NCI-H128 (cell line): ENCODE data around the gene ACSS3.
"Not testable (repeated sequence)": the region's sequence is repeated elsewhere in the genome, so short reads cannot be mapped to it uniquely, and the experiment has no call there.

Experiments
- DNase-seq: peaks from one replicate; lab custom pipeline; 2025; ENCODE audit not compliant: unreplicated experiment; lab: John Stamatoyannopoulos, UW

ACSS3 gene

DNA sequence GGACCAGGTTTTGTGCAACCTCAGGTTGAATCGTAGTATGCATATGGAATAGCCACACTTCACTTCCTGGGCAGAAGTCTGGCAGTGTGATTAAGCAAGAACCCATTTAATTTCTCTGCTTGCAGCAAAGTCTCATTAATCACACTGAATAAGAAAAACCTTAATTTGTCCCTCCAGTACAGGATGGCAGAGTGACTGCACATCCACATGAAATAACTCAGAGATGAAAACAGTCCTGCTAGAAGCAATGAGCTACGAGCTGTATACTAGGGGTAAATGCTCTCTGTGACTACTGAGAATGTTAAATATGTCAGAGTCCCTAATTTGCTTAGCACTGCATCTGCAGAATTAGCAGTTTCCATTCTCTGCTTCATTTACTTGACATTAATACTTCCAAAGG is 88.9 kb downstream of the ACSS3 start:
- DNase-seq, result no peak

DNA sequence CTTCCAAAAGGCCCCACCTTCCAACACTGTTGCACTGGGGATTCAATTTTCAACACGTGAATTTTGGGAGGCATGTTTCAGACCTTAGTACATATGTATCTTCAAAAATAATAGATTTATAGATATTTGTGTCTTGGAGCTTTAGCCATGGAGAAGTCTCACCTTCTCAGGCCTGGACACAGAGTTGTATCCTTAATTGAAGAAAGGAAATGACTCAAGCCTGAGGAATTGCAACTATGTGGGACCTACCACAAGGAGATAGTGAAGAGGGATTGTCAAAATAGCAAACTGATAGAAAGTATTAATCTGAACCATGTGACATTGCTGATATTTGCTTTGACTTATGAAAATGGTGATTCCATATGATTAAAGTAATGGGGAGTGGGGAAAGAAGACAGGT is 89.8 kb downstream of the ACSS3 start:
- DNase-seq, result no peak

DNA sequence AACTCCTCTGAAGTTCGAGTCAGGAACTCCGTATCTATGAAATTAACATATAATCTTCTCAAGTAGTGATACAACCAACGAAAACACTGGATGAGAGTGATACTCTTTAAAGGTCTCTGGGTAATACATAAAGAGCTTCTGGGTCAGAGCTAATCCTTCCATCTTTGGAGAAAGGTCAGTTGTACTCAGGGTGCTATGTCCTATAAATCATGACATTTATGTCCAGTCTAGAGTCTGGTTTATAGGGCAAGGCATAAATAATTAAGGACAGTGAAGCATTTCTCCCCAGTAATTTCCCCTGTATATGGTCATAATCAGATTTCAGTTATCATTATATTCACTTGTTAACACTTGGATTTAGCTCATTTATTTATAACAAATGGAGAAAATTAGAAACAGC is 90.6 kb downstream of the ACSS3 start:
- DNase-seq, result no peak

DNA sequence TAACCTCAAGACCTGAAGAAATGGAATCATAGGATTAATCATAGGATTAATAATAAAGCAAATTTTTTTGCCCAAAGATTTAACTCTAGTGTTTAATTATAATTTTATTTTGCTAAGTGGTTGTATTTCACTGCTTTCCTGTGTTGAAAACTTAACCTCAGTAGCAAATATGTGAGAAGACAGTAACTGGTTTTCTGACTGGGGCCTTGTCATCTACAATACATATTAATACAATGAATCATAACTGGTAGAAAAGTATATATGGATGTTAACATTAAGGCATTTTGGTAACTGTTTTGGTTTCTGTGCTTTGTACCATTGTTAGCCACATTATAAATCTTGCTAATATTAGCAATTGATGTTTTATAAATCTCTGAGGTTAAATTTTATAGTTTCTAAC is 92.2 kb downstream of the ACSS3 start:
- no peak for DNase-seq

DNA sequence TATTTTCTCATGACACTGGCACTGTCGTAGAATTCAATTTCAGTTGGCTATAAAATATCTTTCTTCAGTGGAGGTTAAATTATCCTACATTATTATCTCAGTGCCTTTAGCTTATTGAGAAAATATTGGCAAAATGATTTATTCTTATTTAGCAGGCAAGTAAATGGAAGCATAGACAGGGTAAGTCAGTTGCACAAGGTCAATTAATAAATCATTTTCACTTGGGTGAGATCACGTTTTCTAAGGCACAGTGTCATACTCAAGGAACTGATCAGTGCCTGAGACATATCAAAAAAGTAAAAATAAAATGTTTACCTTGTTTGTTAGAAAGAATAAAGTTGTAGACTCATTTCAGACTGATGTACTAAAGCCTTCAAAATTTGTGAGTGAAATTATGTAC is 95.0 kb downstream of the ACSS3 start:
- DNase-seq, result no peak

DNA sequence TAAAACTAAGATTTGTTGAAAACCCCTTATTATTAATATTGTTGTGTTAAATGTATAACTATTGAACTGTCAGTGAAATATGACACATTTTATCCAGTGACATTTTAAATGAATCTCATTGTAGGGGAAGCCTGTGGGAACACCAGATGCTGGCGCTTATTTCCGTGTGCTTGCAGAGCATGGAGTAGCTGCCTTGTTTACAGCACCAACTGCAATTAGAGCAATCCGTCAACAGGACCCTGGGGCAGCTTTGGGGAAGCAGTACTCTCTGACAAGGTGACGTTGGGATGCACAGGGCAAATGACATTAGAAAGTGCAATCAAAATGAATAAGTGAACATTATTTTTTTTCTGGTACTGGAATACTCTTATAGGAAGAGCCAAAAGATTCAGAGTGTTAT is 96.8 kb downstream of the ACSS3 start:
- DNase-seq, result no peak

DNA sequence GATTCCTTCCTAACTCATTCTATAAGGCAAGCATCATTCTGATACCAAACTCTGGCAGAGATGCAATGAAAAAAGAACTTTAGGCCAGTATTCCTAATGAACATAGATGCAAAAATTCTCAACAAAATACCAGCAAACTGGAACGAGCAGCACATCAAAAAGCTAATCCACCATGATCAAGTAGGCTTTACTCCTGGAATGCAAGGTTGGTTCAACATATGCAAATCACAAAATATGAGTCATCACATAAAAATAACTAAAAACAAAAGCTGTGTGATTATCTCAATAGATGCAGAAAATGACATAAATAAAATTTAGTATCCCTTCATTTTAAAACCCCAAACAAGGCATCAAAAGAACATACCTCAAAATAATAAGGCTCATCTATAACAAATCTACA is 98.9 kb downstream of the ACSS3 start:
- DNase-seq, result no peak

DNA sequence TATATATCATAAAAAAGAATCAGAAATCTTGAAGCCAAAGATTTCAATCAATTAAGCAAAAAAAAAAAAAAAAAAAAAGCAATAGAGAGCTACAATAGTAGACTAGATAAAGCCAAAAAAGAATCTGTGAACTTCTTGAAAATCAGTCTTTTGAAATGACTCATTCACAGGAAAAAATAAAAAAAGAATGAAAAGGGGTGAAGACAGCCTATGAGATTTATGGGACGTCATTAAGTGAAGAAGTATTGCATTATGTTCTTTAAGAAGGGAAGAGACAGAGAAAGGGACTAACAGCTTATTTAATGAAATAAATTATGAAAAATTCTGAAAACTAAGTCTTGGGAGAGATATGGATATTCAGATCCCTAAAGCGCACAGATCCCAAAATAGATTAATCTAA is 103.8 kb downstream of the ACSS3 start:
- no peak for DNase-seq

DNA sequence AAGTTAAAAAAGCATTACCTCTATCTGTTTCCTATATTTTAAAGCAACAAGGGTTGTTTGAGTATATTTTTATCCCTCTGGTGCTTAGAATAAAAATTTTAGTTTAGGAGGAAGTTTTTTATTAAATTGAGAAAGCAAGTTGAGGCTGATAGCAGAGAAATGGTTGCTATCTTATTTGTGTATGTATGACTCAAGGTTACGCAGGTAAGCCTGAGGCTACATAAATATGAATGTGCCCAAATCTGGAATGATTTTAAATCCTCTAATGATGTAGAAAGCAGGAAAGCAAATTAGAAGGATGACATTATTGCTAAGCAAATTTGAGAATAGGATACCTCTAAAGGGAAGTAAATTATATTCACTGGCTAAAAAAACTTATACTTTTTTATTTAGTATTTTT is 109.8 kb downstream of the ACSS3 start:
- DNase-seq, result no peak

DNA sequence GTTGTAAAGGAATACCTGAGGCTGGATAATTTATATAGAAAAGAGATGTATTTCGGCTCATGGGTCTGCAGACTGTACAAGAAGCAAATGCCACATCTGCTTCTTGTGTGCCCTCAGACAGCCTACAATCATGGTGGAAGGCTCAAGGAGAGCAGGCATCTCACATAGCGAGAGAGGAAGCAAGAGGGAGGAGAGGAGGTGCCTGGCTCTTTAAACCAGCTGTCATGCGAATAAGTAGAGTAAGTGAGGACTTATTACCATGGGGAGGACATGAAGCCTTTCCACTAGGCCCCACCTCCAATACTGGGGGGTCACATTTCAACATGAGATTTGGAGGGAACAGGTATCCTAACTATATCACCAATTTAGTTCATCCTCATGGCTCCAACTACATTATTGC is 118.7 kb downstream of the ACSS3 start:
- no peak for DNase-seq

DNA sequence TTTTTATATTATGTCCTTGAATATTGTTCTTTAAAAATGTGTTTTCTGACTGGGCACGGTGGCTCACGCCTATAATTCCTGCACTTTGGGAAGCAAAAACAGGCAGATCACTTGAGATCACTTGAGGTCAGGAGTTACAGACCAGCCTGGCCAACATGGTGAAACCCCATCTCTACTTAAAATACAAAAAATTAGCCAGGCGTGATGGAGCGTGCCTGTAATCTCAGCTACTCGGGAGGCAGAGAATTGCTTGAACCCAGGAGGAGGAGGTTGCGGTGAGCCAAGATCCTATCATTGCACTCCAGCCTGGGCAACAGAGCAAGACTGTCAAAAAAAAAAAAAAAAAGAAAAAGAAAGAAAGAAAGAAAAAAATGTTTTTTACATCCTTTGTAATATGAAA is 122.7 kb downstream of the ACSS3 start:
- DNase-seq, result not testable (repeated sequence)

DNA sequence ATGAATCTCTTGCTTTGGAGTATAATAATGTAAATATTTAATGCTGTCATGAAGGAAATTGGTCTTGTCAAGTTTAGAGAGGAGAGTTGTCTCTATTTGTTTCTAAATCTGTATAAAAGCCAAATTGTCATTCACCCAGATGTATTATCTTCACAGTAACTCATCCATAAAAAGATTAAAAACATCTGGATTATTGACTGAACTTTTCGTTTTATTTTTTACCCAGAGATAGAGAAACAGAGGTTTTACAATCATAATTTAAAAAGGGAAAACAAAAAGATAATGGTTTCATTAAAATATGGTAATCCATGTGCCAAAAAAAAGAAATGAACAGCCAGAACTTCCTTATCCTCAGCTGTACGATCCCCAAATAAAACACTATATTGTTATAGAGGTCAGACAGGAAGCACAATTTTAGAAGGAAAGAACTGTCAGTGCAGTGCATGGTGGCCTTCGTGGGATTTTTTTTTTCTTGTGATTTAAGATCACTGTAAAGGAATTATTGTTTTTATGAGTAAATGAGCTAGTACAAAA is 125.9 kb downstream of the ACSS3 start:
- DNase-seq, result no peak

DNA sequence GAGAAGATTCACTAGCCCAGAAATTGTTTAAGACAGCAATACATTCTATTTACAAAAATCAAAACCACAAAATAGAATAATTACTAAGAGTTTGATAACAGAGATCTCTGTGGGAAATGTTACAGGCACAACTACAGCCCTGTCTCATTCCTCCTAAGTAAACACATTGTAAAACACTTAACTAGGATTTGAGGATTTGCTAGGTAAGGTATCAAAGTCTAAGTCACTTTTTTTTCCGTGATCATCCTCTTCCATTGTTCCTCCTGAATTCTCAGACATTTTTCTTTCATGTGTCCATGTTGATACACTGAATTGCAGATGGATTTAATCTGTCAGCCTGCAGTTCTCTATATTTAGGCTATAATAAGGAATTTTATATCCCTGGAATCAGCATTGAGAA is 127.5 kb downstream of the ACSS3 start:
- no peak for DNase-seq

DNA sequence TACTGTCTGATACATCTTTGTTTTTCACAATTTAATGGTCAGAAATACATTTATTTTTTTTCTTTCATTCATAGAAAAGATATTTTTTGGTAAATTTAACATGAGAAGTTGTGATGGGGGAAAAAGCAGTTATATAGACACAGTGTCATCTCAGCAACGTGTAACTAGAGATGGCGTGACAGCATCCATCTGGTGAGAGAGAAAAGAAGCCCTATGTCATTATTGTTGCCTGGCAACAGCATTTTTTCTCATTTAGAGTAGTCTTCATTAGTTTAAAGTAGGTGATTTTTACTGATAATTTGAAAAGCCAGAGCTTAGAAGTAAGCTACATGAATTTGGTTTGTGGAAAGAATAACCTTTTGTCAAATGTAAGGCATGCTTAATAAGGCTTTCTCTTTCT is 128.6 kb downstream of the ACSS3 start:
- peak; percentile 51 for DNase-seq

DNA sequence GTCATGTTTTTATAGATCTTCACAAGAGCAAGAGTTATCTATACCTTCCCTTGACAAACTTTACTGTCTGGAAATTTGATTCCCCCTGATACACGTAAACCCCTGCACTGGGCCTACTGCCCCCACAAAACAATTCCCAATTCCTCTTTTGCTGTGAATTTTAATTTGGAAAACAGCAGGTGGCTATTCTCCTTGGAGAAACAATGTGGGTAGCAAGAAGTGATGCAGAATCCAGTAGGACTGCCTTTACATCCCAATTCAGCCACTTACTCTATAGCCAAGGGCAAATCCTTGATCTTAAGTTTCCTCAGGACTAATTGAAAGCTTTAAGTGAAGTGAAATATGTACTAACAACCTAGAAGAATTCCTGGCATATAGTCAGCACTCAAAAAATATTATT is 129.3 kb downstream of the ACSS3 start:
- DNase-seq, result no peak

DNA sequence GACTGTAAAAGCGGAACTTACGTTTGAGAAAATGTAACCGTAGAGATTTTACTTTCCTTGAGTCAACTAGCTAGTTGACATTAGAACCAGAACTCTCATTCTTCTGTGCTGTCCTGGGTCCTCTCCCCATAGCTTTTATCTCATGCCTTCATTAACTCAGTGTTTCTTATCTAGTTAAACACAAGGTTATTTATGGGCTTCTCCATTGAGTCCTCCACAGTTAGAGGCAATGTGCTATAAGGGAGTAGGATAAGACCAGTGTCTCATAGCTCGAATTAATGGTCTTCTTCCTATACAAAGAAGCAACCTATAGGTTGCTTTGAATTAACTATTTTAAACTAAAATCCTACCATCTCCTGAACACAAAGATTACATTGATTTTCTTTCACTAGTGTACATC is 129.8 kb downstream of the ACSS3 start:
- DNase-seq, result no peak

DNA sequence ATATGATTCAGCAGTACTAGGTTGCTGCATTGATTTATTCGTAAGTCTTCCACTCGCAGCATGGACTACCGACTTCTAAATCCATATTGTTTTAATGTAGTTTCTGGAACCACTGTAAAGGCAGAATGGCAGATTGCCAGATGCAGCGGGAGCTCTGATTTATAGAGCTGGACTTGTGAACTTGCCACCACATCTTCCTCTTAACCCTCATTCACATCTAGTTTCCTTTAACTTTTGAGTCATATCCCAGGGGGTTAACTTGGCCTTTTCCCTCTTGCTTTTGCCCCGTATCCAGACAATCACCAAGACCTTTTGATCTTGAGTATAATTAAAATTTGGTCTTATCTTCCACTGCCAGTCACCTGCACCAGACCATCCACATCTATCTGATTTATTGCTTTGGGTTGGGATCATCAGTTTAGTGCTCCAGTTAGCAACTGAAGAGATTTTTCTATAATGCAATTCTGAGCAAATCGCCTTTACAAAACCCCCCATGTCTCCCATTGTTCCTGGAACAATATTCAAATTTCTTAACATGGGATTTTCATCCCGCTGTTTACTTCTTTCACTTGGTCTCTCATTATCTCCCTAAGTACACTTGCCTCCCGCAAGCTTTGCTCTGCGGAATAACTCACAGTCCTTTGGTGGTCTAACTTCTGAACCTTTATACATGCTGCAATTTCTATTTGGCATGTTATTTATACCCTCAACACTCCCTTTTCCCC is 130.5 kb downstream of the ACSS3 start:
- no peak for DNase-seq

DNA sequence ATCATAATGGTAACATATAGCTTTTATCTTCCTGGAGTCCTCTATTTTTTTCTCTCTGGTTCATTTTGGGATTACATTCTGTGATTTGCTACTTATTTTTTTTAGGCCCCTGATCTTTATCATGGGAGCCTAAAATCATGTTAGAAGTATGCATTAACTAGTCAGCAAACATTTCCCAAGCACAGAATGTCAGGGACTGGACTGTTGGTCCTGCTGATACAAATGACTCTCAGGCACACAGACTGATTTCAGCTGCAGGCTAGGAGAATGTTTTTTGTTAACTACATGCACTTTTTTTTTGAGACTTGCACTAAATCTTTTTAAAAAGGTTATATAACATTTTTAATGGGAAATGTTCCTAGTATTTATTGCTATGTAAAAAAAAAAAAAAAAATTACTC is 131.1 kb downstream of the ACSS3 start:
- no peak for DNase-seq

DNA sequence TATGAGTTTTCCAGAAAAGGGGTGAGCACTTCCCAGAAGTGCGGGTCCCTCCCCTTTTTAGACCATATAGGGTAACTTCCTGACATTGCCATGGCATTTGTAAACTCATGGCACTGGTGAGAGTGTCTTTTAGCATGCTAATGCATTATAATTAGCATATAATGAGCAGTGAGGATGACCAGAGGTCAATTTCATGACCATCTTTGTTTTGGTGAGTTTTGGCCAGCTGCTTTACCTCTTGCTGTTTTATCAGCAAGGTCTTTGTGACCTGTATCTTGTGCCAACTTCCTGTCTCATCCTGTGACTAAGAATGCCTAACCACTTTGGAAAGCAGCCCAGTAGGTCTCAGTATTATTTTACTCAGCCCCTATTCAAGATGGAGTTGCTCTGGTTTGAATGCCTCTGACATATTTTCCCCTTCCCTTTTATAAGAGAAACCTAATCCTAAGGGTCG is 131.9 kb downstream of the ACSS3 start:
- DNase-seq, result not testable (repeated sequence)

DNA sequence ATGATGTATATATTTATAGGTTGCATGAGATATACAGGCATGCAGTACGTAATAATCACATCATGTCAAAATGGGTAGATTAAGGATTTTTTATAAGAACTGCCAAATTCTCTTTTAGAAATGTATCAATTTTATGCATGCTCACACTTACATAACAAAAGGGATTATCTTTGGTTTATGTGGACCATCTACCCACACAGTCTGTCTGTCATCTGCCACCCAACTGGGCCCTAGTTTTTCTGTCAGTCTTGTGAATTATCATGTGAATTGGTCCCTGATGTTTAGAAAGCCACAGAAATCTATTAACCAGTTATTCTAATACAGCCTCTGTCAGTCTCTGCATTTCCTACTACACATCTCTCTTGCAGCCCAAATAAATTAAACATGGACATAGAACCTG is 133.4 kb downstream of the ACSS3 start:
- no peak for DNase-seq

DNA sequence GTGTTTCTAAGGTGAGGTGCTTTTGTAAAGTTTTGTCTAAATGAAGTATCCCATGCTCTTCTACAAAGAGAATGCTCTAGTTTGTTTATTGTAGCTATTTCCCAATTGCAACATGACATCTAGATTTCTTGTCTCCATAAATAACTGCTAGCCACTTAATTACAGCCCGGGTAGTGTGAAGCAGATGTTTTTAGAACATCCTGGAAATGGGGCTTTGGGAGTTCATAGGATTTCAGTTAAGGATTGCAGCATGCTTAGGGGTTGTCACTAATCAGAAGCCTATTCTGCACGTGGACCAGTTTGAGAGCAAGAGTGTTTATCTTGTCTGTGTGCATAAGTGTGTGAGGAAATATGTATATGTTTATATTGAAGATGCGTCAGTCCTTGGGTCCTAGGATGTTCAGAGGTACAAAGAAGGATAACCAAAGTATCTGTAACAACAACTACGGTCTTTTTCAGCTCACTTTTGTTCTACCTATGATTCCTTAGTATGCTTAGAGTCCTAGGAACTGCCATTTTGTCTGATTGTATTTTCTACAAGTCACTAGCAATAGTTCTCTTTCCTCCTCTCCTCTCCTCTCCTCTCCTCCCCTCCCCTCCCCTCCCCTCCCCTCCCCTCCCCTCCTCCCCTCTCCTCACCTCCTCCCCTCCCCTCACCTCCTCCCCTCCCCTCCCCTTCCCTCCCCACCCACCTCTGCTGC is 135.3 kb downstream of the ACSS3 start:
- no peak for DNase-seq

DNA sequence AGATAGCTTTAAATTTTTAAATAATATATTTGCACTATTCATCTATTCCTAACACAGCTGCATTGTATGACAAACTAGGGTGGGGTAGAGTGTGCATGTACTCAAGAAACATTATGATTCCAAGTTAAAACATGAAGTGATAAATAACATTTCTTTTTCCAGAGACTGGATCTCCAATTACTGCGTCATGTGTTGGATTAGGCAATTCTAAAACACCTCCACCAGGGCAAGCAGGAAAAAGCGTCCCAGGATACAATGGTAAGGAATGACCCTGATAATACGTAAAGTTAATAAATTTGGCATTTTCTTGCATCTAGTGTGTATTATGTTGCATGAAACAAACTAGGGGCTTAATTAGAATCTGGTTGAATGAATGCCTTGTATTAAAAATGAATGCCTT is 138.9 kb downstream of the ACSS3 start:
- DNase-seq, result no peak

DNA sequence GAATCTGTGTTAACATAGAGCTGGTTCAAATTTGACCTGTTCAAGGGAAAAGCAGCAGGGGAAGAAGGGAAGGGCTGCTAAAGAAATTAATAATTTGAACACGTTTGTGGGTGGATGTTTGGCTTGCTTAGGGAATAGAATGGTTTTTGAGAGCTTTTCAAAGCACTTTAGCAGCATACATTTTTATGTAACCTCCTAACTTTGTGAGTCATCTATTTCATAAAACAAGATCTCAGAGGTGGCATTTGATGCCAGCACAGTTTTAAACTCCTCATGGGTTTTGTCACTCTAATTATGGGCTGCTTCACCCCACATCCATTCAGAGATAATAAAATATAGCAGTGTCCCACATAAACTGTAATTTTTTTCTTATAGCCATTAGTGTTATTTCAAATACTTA is 143.8 kb downstream of the ACSS3 start:
- no peak for DNase-seq
